SIG-M5 treated with dmso at 0.1 percent for 504 hours (cell line): Measurements from ENCODE around the gene ABCB8.
"Not testable (repeated sequence)": the region's sequence is repeated elsewhere in the genome, so short reads cannot be mapped to it uniquely, and the experiment has no call there.

Experiments used
- DNase-seq: peaks from one replicate; lab custom pipeline; 2025; ENCODE audit not compliant: unreplicated experiment; lab: John Stamatoyannopoulos, UW

Gene ABCB8

DNA sequence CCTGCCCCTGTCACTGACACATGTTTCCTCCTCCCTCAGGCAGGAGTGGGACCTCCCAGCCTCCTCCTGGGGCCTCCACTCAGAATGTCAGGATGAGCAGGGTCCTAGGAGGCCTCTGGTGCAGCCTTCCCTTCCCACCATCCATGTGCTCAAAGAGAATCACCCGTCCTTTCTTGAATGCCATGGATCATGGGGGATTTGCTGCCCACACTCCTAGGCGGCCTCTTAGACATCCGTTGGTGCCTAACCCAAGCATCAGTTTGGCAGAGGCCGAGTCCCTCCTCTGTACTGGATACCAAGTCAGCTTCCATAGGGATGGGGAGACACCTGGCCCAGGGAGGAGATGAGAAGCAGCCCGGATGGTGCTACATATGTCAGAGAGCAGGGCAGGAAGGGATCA is 30.4 kb upstream of the ABCB8 start:
- no peak for DNase-seq

DNA sequence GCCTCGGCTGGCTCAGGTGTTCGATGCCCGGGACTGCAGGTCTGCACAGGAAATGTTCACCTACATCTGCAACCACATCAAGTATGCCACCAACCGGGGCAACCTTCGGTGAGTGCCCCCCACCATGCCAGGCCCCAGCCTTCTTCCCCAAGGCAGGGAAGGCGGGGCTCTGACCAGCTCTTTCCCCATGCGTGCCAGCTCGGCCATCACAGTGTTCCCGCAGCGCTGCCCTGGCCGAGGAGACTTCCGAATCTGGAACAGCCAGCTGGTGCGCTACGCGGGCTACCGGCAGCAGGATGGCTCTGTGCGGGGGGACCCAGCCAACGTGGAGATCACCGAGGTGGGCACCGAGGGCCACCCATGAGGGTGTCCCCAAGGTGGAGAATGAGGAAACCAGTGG is 29.9 kb upstream of the ABCB8 start:
- no peak for DNase-seq

DNA sequence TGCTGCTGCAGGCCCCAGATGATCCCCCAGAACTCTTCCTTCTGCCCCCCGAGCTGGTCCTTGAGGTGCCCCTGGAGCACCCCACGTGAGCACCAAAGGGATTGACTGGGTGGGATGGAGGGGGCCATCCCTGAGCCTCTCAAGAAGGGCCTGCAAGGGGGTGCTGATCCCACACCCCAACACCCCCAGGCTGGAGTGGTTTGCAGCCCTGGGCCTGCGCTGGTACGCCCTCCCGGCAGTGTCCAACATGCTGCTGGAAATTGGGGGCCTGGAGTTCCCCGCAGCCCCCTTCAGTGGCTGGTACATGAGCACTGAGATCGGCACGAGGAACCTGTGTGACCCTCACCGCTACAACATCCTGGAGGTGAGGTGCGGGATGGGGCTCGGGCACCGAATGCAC is 29.2 kb upstream of the ABCB8 start:
- DNase-seq, result no peak

DNA sequence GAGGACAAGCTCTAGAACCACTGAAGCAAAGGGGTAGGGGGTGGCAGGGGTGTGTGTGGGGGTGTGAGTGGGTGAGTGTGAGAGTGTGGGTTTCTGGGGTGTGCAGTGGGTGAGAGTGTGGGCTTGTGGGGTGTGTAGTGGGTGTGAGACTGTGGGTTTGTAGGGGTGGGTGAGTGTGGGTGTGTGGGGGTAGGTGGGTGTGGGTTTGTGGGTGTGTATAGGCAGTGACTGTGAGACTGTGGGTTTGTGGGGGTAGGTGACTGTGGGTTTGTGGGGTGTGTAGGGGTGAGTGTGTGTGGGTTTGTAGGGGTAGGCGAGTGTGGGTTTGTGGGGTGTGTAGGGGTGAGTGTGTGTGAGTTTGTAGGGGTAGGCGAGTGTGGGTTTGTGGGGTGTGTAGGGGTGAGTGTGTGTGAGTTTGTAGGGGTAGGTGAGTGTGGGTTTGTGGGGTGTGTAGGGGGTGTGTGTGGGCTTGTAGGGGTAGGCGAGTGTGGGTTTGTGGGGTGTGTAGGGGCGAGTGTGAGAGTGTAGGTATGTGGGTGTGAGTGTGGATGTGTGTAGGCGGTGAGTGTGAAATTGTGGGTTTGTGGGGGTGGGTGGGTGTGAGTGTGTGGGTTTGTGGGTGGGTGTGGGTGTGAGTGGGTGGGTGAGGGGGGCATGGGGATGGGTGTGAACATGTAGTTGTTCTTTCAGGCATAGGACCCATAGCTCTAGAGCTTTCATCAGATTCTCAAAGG is 28.6 kb upstream of the ABCB8 start:
- no peak for DNase-seq

DNA sequence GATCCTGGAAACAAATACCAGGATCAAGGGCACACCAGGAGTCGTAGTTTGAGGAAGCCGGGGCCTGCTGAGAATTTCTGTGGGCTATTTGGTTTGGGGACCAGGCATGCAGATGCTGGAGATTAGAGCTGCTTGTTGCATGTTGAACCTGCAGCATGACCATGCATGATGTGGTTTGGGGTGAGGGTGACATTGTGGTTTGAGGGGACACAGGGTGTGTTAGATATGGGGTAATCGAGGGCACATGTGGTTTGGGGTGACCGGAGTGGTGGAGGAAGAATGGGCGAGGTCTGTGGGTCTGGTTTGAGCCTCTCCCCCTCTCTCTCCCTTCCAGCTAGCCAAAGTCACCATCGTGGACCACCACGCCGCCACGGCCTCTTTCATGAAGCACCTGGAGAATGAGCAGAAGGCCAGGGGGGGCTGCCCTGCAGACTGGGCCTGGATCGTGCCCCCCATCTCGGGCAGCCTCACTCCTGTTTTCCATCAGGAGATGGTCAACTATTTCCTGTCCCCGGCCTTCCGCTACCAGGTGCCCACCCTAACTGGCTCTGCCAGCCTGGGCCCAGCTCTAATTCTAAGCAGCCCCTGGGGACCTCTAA is 27.3 kb upstream of the ABCB8 start:
- DNase-seq, result no peak

DNA sequence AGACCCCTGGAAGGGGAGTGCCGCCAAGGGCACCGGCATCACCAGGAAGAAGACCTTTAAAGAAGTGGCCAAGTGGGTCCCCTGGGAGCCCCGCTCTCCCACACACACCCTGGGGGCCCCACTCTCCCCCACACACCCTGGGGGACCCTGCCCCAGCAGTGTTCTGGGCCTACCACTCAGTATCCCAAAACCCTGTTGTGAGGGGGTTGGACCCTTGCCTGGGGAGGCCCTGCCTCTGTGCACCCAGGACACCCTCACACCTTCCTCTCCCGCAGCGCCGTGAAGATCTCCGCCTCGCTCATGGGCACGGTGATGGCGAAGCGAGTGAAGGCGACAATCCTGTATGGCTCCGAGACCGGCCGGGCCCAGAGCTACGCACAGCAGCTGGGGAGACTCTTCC is 26.7 kb upstream of the ABCB8 start:
- DNase-seq, result no peak

DNA sequence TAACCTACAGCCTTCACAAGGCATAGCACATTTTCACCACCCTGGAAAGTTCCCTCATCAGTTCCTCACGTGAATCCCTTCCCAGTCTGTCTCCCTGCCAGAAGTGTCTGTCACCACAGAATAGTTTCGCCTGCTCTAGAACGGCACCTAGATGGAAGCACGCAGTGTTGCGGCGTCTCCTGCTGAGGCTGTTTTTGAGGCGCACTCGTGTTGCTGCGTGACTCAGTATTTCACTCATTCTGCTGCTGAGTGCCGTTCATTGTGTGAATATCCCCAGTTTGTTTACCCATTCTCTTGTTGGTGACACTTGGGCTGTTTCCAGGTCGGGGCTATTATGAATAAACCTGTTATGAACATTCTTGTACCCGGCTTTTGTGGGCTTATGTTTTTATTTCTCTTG is 24.7 kb upstream of the ABCB8 start:
- DNase-seq, result no peak

DNA sequence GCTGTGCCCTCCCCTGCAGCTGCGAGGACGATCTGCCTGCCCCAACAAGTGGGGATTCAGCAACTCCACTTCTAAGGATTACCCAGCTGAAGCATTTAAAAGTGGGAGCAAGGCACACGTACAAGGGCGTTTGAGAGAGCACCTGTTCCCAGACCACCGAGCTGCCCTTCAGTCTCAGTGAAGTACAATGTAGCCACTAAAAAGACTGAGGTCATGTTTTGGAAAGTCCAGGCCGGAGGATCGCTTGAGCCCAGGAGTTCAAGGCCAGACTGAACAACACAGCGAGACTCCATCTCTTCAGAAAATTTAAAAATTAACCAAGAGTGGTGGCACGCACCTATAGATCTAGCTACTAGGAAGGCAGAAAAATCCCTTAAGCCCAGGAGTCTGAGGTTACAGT is 22.7 kb upstream of the ABCB8 start:
- no peak for DNase-seq

DNA sequence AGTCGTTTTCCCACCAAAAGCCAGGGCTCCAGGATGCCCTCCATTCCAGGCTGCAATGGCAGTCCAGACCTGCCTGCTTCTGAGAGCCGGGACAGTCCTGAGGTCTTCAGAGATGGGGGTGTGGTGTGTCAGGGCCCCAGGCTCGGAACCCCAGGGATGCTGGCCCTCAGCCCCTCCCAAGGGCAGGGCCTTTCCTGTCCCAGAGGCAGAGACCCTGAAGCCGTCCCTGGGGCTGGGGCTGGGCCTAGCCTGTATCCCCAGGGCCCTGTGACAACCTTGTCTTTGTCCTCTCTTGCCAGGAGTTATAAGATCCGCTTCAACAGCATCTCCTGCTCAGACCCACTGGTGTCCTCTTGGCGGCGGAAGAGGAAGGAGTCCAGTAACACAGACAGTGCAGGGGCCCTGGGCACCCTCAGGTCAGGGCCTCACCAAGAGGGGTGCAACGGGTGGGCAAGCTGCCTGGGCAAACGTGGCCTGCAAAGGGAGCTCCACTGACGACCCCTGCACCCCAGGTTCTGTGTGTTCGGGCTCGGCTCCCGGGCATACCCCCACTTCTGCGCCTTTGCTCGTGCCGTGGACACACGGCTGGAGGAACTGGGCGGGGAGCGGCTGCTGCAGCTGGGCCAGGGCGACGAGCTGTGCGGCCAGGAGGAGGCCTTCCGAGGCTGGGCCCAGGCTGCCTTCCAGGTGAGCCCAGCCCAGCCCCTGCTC is 21.5 kb upstream of the ABCB8 start:
- DNase-seq, result no peak

DNA sequence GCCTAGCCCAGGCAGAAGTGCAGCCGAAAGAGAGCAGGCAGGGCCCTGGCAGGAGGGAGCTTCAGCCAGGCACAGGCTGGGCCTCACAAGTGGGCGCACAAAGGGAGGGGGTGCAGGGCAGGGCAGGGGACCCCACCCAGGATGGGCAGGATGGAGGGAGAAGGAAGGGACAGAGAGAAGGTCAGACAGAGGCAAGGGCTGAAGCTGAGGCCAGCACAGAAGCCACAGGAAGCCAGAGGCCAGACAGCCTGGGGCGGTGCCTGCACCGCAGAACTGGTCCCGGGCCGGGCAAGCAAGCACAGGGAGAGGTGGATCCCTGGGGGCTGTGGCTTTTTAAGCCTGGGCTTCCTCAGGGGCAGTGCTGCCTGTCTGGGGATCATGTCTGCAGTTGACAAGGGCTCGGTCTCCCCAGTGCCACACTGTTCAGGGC is 20.8 kb upstream of the ABCB8 start:
- no peak for DNase-seq

DNA sequence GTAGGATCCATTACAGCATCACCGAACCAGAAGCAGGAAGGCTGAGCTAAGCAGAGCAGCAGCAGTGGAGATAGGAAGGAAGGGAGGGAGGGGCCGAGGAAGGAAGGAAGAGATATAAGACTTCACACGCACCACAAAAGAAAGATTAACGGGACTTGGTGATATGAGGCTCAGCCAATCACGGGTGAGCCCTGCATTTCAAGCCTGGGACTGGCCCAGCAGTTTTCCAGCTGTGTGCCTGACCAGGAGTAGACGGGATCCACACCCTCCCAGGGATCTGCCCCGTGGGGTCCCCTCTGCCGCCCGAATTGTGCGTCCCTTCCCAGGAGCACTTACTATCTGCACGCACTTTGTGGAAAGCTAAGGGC is 20.1 kb upstream of the ABCB8 start:
- DNase-seq, result no peak

DNA sequence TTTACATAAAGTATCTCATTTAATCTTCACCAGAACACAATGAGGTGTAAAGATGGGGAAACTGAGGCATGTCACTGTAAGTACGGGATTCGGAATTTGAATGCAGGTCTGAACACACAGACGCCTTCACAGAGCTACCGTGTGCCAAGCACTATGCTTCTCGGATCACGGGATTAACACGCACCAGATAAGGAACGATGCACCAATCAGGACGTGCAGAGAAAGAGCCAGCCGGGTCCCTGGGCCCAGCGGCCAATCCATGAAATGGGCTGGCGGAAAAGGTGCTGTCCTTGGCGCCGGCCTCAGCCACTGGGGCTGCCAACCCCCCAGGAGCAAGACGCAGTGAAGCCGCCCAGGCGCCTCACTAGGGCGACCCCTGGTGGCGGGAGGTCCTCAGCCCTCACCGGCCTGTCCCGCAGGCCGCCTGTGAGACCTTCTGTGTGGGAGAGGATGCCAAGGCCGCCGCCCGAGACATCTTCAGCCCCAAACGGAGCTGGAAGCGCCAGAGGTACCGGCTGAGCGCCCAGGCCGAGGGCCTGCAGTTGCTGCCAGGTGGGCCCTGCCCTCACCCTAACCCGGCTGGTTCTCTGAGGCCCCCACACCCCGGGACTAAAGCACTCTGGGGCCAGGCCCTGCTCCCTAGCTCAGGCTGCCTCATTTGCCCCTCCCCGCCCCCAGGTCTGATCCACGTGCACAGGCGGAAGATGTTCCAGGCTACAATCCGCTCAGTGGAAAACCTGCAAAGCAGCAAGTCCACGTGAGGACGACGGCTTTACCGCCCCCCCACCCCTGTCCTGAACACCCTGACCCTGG is 19.5 kb upstream of the ABCB8 start:
- no peak for DNase-seq

DNA sequence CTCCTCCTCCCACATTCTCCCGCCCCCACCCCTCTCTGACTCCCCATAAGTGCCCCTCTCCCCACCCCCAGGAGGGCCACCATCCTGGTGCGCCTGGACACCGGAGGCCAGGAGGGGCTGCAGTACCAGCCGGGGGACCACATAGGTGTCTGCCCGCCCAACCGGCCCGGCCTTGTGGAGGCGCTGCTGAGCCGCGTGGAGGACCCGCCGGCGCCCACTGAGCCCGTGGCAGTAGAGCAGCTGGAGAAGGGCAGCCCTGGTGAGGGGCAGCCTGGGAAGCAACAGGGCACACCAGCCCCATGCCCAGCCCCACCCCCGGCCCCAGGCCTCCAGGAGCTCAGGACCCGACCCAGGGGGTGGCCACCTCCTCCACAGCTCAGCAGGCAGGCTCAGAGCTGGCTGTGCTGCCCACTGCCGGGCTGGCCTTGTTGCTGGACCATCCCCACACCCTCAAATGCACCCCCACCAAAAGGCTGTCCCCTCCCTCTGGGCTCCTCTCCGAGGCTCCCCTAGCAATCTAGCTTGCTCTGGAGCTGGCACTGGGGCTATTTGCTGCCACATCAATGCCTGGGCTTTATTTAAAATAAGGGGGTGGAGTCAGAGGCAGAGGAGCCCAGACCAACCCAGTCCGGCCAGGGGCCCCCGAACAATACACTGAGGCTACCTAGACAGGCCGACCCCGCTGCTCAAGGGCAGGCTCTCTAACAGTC is 18.8 kb upstream of the ABCB8 start:
- no peak for DNase-seq

DNA sequence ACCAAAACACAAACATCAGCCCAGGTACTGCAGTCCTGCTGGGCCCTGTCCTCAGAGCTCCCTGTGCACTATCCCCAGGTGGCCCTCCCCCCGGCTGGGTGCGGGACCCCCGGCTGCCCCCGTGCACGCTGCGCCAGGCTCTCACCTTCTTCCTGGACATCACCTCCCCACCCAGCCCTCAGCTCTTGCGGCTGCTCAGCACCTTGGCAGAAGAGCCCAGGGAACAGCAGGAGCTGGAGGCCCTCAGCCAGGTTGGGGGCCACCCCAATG is 18.3 kb upstream of the ABCB8 start:
- no peak for DNase-seq

DNA sequence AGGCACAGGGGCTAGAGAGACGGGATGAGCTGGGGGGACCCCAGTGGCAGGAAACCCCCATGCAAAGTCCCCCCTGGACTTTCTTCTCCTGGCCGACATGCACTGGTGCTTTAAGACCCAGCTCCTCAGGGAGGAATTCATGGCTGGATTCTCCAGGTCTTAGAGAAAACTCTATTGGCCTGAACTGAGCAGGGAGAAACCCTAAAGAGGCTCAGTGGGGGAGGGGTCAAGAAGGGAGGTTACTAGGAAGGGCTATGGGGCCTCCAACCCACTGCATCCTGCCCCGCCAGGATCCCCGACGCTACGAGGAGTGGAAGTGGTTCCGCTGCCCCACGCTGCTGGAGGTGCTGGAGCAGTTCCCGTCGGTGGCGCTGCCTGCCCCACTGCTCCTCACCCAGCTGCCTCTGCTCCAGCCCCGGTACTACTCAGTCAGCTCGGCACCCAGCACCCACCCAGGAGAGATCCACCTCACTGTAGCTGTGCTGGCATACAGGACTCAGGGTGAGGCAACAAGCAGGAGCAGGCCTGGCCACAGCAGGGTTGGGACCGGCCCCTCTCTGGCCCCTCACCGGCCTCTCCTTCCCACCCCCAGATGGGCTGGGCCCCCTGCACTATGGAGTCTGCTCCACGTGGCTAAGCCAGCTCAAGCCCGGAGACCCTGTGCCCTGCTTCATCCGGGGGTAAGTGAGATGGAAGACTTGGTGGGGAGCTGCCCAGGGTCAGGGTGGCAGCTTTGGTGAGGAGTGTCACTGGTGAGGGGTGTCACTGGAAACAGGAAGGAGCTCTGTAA is 17.7 kb upstream of the ABCB8 start:
- no peak for DNase-seq

DNA sequence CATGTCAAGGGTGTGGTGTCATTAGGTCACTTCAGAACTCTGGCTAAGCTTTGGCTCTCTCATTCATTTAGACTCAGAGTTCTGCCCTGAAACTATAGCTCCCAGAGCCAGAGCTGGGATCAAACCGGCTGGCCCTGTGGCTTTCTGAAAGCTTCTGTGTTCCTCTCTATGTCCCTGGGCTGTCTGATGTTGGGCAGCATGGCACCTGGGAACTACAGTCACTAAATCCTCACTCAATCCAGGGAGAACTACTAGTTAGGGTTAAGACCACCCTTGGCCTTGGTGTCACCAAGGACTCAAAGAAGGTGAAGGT is 17.2 kb upstream of the ABCB8 start:
- DNase-seq, result no peak

DNA sequence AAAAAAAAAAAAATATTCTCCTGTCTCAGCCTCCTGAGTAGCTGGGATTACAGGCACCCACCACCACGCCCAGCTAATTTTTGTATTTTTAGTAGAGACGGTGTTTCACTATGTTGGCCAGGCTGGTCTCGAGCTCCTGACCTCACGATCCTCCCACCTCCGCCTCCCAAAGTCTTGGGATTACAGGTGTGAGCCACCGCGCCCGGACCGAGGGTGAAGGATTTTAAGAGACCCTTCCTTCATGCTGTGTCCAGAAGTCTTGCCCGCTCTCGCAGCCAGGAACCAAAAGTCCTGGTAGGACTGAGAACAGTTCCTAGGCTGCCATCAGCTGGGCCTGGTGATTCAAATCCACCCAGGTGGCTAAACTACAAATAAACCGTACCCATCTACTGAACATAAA is 16.6 kb upstream of the ABCB8 start:
- DNase-seq, result not testable (repeated sequence)

DNA sequence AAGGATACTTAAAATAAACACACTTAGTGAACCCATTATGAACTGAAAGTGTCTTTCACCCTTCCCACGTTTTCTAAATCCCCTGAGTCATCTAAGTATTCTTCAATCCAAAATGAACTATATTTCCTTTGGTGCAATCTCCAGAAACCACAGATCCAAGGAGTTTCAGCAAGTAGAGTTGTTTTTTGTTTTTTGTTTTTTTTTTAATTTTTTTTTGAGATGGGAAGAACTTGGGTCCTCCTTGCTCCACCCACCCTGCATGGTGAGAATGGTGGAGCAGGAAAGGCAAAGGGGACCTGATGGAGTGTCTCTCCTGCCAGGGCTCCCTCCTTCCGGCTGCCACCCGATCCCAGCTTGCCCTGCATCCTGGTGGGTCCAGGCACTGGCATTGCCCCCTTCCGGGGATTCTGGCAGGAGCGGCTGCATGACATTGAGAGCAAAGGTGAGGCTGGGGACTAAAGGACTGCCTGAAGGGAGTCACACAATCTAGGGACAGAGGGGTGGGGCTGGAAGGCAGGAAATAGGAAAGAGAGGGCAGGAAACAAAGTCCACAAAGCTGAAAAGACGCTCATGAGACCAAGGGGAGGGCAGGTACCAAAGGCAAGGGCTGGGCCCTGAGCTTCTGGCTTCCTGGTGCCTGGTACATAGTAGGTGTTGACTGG is 16.1 kb upstream of the ABCB8 start:
- no peak for DNase-seq

DNA sequence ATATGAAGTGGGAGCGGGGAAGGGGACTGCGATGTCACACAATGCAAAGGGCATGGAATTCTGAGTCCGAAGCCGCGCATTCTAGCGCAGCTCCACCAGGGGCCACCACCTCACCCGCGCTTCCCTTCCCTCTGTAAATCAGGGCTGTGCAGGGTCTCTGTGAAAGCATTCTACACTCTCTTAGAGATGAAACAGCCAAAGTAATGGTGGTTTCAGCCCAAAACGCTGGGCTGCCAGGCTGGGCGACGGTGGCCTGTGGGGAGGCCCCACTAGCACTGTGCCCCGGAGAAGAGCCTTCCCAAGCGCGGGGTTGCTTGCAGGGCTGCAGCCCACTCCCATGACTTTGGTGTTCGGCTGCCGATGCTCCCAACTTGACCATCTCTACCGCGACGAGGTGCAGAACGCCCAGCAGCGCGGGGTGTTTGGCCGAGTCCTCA is 15.3 kb upstream of the ABCB8 start:
- peak; percentile 39 for DNase-seq

DNA sequence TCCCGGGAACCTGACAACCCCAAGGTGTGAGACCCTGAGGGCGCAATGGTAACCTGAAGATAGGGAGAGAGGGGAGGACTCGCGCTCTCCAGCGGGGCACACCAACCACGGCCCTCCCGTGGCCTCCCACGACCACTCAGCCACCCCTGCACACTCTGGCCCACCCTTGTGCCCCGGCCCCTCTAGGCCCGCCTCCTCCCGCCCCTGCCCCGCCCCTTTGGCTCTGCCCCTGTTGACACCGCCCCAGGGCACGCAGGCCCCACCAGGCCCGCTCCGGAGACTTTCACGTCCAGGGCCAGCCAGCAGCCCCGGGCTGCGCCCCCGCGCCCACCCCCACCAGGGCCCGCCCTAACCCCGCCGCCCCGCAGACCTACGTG is 14.9 kb upstream of the ABCB8 start:
- no peak for DNase-seq
